HCT116 (cell line): Measurements from ENCODE around the gene GALNT17. TPM values are rescaled to one million over a fixed set of nuclear protein-coding genes. Genes with fewer than 3 reads are reported as not detected.

ENCODE experiments used
- ATAC-seq: fragments of 200-7000 bp; cut with Tn5 transposase; 2 replicates; pipeline ENCODE4 v1.9.1; 2020; ENCODE audit warnings: mild to moderate bottlenecking, moderate library complexity
- BruUV-seq: library from RNA; stranded (reverse); fragments of 400-500 nt; replicated peaks from 2 replicates; lab custom pipeline; 2021; lab: Mats Ljungman, UMichigan
- CTCF ChIA-PET: fragments of 300-600 bp; sonication (Branson Sonifier 250); formaldehyde crosslinking; loops from one replicate; lab custom pipeline; 2021; ENCODE audit warnings: antibody characterized with exemption; lab: Charles Lee
- POLR2A ChIA-PET: fragments of 300-600, 350-600 bp; sonication (Branson Sonifier 250); formaldehyde crosslinking; loops from one replicate; lab custom pipeline; 2021; ENCODE audit warnings: antibody characterized with exemption; lab: Charles Lee
- RAD21 ChIA-PET, 2 experiments: fragments of 300-600 bp; sonication (Branson Sonifier 250); formaldehyde crosslinking; loops; one replicate each; lab custom pipeline; 2023; ENCODE audit warnings: low total read pairs in 2 of 2; ENCODE audit not compliant: uncharacterized antibody in 2 of 2, unreplicated experiment in 2 of 2, low non-redundant PET in 1 of 2; lab: Charles Lee
- DNase-seq: peaks from one replicate; pipeline ENCODE4 v3.0.0-alpha.2; 2010; ENCODE audit warnings: low read depth, low spot score
- H2AFZ ChIP-seq: fragments of 200-600 bp; shearing (Covaris generic), sonication (generic); 2 replicates; pipeline ENCODE4 v1.6.1; 2017; ENCODE audit warnings: low read depth, mixed run types, mixed read lengths, antibody characterized with exemption, low read length; ENCODE audit not compliant: poor library complexity, severe bottlenecking
- H3K27ac ChIP-seq: 2 replicates; pipeline ENCODE4 v1.5.1; 2012; ENCODE audit warnings: low read depth, low read length
- H3K27me3 ChIP-seq: fragments of 200-600 bp; sonication (generic); 2 replicates; pipeline ENCODE4 v1.6.1; 2016; ENCODE audit warnings: mixed run types, low read length, mixed read lengths; ENCODE audit not compliant: insufficient read depth
- H3K36me3 ChIP-seq, 2 experiments: fragments of 200-500 bp in 1 of 2; fragments of 200-600 bp in 1 of 2; sonication (Bioruptor generic) in 1 of 2; sonication (generic) in 1 of 2; 2 replicates each; pipeline versions ENCODE4 v1.5.1 to v1.6.1; 2014 to 2016; ENCODE audit warnings: low read length in 2 of 2, inconsistent platforms in 1 of 2, mixed read lengths in 1 of 2, mixed run types in 1 of 2; ENCODE audit not compliant: insufficient read depth in 2 of 2, control insufficient read depth in 1 of 2
- H3K4me1 ChIP-seq, 2 experiments: fragments of 200-600 bp in 1 of 2; sonication (generic) in 1 of 2; 2 replicates each; pipeline versions ENCODE4 v1.5.1 to v1.6.1; 2012 to 2017; ENCODE audit warnings: low read length in 2 of 2, inconsistent platforms in 1 of 2, mild to moderate bottlenecking in 1 of 2, mixed read lengths in 1 of 2, mixed run types in 1 of 2, moderate library complexity in 1 of 2; ENCODE audit not compliant: insufficient read depth in 2 of 2, control insufficient read depth in 1 of 2
- H3K4me2 ChIP-seq: fragments of 200-600 bp; sonication (generic); 2 replicates; pipeline ENCODE4 v1.6.1; 2017; ENCODE audit warnings: mixed run types, low read length, mixed read lengths
- H3K4me3 ChIP-seq, 2 experiments: fragments of 200-600 bp in 1 of 2; sonication (generic) in 1 of 2; replicated peaks in 1 of 2; 2 replicates each; pipeline ENCODE4 v1.5.1; 2011 to 2016; ENCODE audit warnings: low read length in 2 of 2, control low read depth in 1 of 2, low read depth in 1 of 2, mild to moderate bottlenecking in 1 of 2, mixed read lengths in 1 of 2, mixed run types in 1 of 2
- H3K79me2 ChIP-seq: fragments of 200-600 bp; sonication (generic); 2 replicates; pipeline ENCODE4 v1.6.1; 2017; ENCODE audit warnings: mild to moderate bottlenecking, mixed run types, low read length, moderate library complexity, mixed read lengths; ENCODE audit not compliant: insufficient read depth
- H3K9ac ChIP-seq: fragments of 200-600 bp; sonication (generic); 2 replicates; pipeline ENCODE4 v1.6.1; 2016; ENCODE audit warnings: low read length, mixed read lengths
- H3K9me2 ChIP-seq: fragments of 200-600 bp; sonication (generic), shearing (Covaris generic); 2 replicates; pipeline ENCODE4 v1.6.1; 2017; ENCODE audit warnings: mixed run types, mild to moderate bottlenecking, moderate library complexity; ENCODE audit not compliant: insufficient read depth
- H3K9me3 ChIP-seq, 2 experiments: fragments of 200-500 bp in 1 of 2; fragments of 200-600 bp in 1 of 2; sonication (Bioruptor generic) in 1 of 2; sonication (generic) in 1 of 2; 2 replicates each; pipeline ENCODE4 v1.6.1; 2014 to 2017; ENCODE audit warnings: low read length in 2 of 2, mixed read lengths in 2 of 2, inconsistent platforms in 1 of 2, low read depth in 1 of 2, mild to moderate bottlenecking in 1 of 2, mixed run types in 1 of 2, moderate library complexity in 1 of 2; ENCODE audit not compliant: control insufficient read depth in 1 of 2, insufficient read depth in 1 of 2
- H4K20me1 ChIP-seq: fragments of 200-600 bp; sonication (generic), shearing (Covaris generic); 2 replicates; pipeline ENCODE4 v1.6.1; 2017; ENCODE audit warnings: mixed run types, mild to moderate bottlenecking, moderate library complexity; ENCODE audit not compliant: insufficient read depth
- CBX3 ChIP-seq: IDR thresholded peaks from 2 replicates; pipeline ENCODE4 v1.6.1; 2012; ENCODE audit warnings: low read depth
- EGR1 ChIP-seq: IDR thresholded peaks from 2 replicates; pipeline ENCODE4 v1.6.1; 2012; ENCODE audit warnings: low read depth
- ELF1 ChIP-seq: IDR thresholded peaks from 2 replicates; pipeline ENCODE4 v1.6.1; 2012; ENCODE audit warnings: low read depth, borderline replicate concordance
- EZH2 ChIP-seq: fragments of 200-600 bp; sonication (generic); IDR thresholded peaks from 2 replicates; pipeline ENCODE4 v1.6.1; 2017; ENCODE audit warnings: antibody characterized with exemption, mixed run types
- EZH2phosphoT487 ChIP-seq: fragments of 200-600 bp; IDR thresholded peaks from 2 replicates; pipeline ENCODE4 v1.6.1; 2018; ENCODE audit warnings: antibody characterized with exemption, borderline replicate concordance
- SP1 ChIP-seq: IDR thresholded peaks from 2 replicates; pipeline ENCODE4 v1.6.1; 2012; ENCODE audit warnings: low read depth
- YY1 ChIP-seq: IDR thresholded peaks from 2 replicates; pipeline ENCODE4 v1.6.1; 2011; ENCODE audit warnings: low read length, low read depth, moderate library complexity, mild to moderate bottlenecking; ENCODE audit not compliant: insufficient replicate concordance; ENCODE audit errors: extremely low read depth
- intact Hi-C: fragments of 100-400 bp; cut with micrococcal nuclease; formaldehyde crosslinking; loops from 2 replicates; pipeline ENCODE4 v1.10.0; 2022
- total RNA-seq: library from RNA; stranded (reverse); gene quantifications from one replicate; pipeline ENCODE4 v1.2.1, GENCODE V29; 2021; ENCODE audit not compliant: unreplicated experiment
- TF ChIP-seq, protein P1 (sequence below): IDR thresholded peaks from 2 replicates; pipeline ENCODE4 v1.6.1; 2012
- TF ChIP-seq, protein P2 (sequence below), 3 experiments: fragments of 200-600 bp in 1 of 3; sonication (generic) in 1 of 3; IDR thresholded peaks in 2 of 3; conservative IDR thresholded peaks in 1 of 3; 2 replicates each; pipeline ENCODE4 v1.5.1; 2012 to 2017; ENCODE audit warnings: low read depth in 2 of 3, low read length in 2 of 3, antibody characterized with exemption in 1 of 3, borderline replicate concordance in 1 of 3, control low read depth in 1 of 3, mild to moderate bottlenecking in 1 of 3, mixed read lengths in 1 of 3, mixed run types in 1 of 3, moderate library complexity in 1 of 3; ENCODE audit not compliant: insufficient read depth in 1 of 3
- TF ChIP-seq, protein P3 (sequence below): IDR thresholded peaks from 2 replicates; pipeline ENCODE4 v1.6.1; 2012; ENCODE audit warnings: low read depth
- TF ChIP-seq, protein P4 (sequence below): IDR thresholded peaks from 2 replicates; pipeline ENCODE4 v1.6.1; 2011; ENCODE audit warnings: mild to moderate bottlenecking, low read length, moderate library complexity; ENCODE audit not compliant: insufficient replicate concordance; ENCODE audit errors: extremely low read depth

Gene GALNT17
- total RNA-seq, 1 experiment from 2014 or later, result not detected

- H3K36me3 ChIP-seq, result no peaks in the 10 kb centered on the region
- no peaks in the 10 kb centered on the region for H3K4me1 ChIP-seq
- BruUV-seq, result no TSS peak
- TF ChIP-seq EZH2 (no peak), ELF1 (no peak), SP1 (no peak), YY1 (no peak), EGR1 (no peak), EZH2phosphoT487 (no peak), CBX3 (no peak)
- TF ChIP-seq, protein P1, sequence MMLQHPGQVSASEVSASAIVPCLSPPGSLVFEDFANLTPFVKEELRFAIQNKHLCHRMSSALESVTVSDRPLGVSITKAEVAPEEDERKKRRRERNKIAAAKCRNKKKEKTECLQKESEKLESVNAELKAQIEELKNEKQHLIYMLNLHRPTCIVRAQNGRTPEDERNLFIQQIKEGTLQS, result no peak
- TF ChIP-seq, protein P2, sequence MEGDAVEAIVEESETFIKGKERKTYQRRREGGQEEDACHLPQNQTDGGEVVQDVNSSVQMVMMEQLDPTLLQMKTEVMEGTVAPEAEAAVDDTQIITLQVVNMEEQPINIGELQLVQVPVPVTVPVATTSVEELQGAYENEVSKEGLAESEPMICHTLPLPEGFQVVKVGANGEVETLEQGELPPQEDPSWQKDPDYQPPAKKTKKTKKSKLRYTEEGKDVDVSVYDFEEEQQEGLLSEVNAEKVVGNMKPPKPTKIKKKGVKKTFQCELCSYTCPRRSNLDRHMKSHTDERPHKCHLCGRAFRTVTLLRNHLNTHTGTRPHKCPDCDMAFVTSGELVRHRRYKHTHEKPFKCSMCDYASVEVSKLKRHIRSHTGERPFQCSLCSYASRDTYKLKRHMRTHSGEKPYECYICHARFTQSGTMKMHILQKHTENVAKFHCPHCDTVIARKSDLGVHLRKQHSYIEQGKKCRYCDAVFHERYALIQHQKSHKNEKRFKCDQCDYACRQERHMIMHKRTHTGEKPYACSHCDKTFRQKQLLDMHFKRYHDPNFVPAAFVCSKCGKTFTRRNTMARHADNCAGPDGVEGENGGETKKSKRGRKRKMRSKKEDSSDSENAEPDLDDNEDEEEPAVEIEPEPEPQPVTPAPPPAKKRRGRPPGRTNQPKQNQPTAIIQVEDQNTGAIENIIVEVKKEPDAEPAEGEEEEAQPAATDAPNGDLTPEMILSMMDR (IDR thresholded peaks at IDR 0.05 in 2 of 3, conservative IDR thresholded peaks at IDR 0.05 in 1 of 3; ENCODE audit: borderline replicate concordance in 1 of 3, insufficient read depth in 1 of 3, low read depth in 2 of 3, low read length in 2 of 3), result no peak
- TF ChIP-seq, protein P3, sequence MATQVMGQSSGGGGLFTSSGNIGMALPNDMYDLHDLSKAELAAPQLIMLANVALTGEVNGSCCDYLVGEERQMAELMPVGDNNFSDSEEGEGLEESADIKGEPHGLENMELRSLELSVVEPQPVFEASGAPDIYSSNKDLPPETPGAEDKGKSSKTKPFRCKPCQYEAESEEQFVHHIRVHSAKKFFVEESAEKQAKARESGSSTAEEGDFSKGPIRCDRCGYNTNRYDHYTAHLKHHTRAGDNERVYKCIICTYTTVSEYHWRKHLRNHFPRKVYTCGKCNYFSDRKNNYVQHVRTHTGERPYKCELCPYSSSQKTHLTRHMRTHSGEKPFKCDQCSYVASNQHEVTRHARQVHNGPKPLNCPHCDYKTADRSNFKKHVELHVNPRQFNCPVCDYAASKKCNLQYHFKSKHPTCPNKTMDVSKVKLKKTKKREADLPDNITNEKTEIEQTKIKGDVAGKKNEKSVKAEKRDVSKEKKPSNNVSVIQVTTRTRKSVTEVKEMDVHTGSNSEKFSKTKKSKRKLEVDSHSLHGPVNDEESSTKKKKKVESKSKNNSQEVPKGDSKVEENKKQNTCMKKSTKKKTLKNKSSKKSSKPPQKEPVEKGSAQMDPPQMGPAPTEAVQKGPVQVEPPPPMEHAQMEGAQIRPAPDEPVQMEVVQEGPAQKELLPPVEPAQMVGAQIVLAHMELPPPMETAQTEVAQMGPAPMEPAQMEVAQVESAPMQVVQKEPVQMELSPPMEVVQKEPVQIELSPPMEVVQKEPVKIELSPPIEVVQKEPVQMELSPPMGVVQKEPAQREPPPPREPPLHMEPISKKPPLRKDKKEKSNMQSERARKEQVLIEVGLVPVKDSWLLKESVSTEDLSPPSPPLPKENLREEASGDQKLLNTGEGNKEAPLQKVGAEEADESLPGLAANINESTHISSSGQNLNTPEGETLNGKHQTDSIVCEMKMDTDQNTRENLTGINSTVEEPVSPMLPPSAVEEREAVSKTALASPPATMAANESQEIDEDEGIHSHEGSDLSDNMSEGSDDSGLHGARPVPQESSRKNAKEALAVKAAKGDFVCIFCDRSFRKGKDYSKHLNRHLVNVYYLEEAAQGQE, result no peak
- TF ChIP-seq, protein P4, sequence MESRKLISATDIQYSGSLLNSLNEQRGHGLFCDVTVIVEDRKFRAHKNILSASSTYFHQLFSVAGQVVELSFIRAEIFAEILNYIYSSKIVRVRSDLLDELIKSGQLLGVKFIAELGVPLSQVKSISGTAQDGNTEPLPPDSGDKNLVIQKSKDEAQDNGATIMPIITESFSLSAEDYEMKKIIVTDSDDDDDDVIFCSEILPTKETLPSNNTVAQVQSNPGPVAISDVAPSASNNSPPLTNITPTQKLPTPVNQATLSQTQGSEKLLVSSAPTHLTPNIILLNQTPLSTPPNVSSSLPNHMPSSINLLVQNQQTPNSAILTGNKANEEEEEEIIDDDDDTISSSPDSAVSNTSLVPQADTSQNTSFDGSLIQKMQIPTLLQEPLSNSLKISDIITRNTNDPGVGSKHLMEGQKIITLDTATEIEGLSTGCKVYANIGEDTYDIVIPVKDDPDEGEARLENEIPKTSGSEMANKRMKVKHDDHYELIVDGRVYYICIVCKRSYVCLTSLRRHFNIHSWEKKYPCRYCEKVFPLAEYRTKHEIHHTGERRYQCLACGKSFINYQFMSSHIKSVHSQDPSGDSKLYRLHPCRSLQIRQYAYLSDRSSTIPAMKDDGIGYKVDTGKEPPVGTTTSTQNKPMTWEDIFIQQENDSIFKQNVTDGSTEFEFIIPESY, result no peak
- TF ChIP-seq, all 23 proteins: peak for 0
- no peak for ATAC-seq
- H3K79me2 ChIP-seq, result no peaks in the 10 kb centered on the region
- POLR2A ChIA-PET, result no interaction called here
- CTCF ChIA-PET, result no interaction called here
- H2AFZ ChIP-seq, result no peak overlapping the region
- H3K27me3 ChIP-seq, result no peaks in the 10 kb centered on the region
- no peak overlapping the region for H3K4me2 ChIP-seq
- no peak for DNase-seq
- intact Hi-C loops, result no loop called here
- H3K9ac ChIP-seq, result no peak overlapping the region
- no peaks in the 10 kb centered on the region for H4K20me1 ChIP-seq
- no peak overlapping the region for H3K4me3 ChIP-seq
- H3K9me2 ChIP-seq, result no peaks in the 10 kb centered on the region
- H3K9me3 ChIP-seq, result peaks cover 3 to 12% of the 10 kb centered on the region in 2 experiments; a peak in 2 of 4 replicates
- RAD21 ChIA-PET, result no interaction called here
- H3K27ac ChIP-seq, result no peak overlapping the region
These were observed 158.5 kb downstream of the GALNT17 start for GRCh38 chr7:71290452-71290851.
